Activated naive CD4-positive, alpha-beta T cell treated with anti-CD3 and anti-CD28 coated beads, Interleukin-2, amount 50 U/mL, for 24 hours (primary cell): ENCODE measurements around the gene SMO.
"Not testable (repeated sequence)": the region's sequence is repeated elsewhere in the genome, so short reads cannot be mapped to it uniquely, and the experiment has no call there.

Source experiments
- H3K27ac Mint-ChIP-seq: one replicate; pipeline ENCODE4 v1.8.0; 2021; ENCODE audit warnings: mild to moderate bottlenecking, mixed read lengths
- H3K27me3 Mint-ChIP-seq: one replicate; pipeline ENCODE4 v1.8.0; 2021; ENCODE audit warnings: mixed read lengths
- H3K36me3 Mint-ChIP-seq: one replicate; pipeline ENCODE4 v1.8.0; 2021; ENCODE audit warnings: mixed read lengths
- H3K4me1 Mint-ChIP-seq: one replicate; pipeline ENCODE4 v1.8.0; 2021; ENCODE audit warnings: mixed read lengths
- H3K4me3 Mint-ChIP-seq: one replicate; pipeline ENCODE4 v1.8.0; 2021; ENCODE audit warnings: mild to moderate bottlenecking, mixed read lengths
- H3K9me3 Mint-ChIP-seq: one replicate; pipeline ENCODE4 v1.8.0; 2021; ENCODE audit warnings: mixed read lengths

The SMO gene

DNA sequence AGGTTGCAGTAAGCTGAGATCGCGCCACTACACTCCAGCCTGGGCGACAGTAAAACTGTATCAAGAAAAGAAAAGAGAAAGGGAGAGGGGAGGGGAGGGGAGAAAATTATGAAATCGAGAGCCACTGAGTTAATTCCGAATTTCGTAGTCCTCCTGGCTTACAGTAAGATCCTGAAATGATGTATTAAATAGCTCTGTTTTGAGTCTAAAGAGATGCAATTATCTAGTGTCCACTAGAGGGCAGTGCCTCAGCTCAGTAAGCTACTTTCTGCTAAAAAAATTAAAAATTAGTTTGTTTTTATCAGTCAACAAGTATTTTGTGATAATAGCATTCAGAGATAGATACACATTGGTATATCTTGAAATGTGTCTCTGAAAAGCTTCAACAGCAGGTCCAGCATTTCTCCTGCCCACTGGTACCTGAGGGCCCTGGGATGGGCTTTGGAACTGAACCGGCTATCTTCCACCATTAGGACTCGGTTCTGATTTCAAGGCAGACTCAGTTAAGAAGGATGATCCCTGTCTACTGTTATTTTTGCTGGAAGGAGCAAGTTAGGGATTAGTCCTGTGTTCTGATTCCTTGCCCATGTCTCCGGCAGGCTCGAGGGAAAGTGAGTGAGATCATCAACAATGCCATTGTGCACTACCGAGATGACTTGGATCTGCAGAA is 24.4 kb upstream of the SMO start:
- Mint-ChIP-seq H3K4me1 (peaks cover 5% of the 10 kb centered on the region), H3K9me3 (no peaks in the 10 kb centered on the region), H3K27ac (no peak overlapping the region), H3K27me3 (no peaks in the 10 kb centered on the region), H3K36me3 (peaks cover 3% of the 10 kb centered on the region), H3K4me3 (no peak overlapping the region)

DNA sequence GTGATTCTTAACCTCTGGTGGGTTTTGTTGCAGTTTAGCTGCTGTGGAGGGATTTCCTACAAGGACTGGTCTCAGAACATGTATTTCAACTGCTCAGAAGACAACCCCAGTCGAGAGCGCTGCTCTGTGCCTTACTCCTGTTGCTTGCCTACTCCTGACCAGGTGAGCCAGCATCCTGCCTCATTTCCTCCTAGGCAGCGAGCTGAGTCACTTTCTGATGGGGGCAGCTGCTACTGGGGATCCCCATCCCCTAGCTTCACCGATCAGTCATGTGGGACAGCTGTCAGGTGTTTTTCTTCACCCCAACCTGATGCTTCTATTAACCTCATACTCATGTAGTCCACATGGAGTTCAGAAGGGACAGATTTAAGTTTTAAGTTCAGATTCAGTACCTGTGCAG is 21.7 kb upstream of the SMO start:
- Mint-ChIP-seq H3K9me3 (no peaks in the 10 kb centered on the region), H3K27ac (no peak overlapping the region), H3K4me3 (no peak overlapping the region), H3K4me1 (peaks cover 16% of the 10 kb centered on the region), H3K36me3 (peaks cover 3% of the 10 kb centered on the region), H3K27me3 (no peaks in the 10 kb centered on the region)

DNA sequence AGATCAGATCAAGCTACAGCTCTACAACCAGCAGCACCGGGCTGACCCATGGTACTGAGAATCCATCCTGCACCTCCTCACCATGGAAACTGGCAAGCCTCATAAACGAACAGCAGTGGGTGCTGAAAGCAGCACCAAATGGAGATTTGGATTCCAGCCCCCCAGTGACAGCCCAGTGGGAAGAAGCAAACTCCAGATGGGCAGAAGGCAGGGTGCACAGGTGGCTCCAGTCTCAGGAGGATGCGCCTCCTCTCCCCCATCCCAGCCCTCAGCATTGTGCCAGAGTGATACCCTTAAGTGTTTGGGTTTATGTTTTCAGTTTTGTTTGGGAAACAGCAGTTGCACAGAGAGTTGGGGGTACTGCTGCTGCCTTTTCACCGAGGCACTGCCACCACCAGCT is 20.6 kb upstream of the SMO start:
- peak overlapping the region; percentile 34 for H3K4me3 Mint-ChIP-seq
- no peaks in the 10 kb centered on the region for H3K27me3 Mint-ChIP-seq
- H3K4me1 Mint-ChIP-seq = peaks cover 16% of the 10 kb centered on the region
- no peaks in the 10 kb centered on the region for H3K9me3 Mint-ChIP-seq
- peaks cover 3% of the 10 kb centered on the region for H3K36me3 Mint-ChIP-seq
- H3K27ac Mint-ChIP-seq = no peak overlapping the region

DNA sequence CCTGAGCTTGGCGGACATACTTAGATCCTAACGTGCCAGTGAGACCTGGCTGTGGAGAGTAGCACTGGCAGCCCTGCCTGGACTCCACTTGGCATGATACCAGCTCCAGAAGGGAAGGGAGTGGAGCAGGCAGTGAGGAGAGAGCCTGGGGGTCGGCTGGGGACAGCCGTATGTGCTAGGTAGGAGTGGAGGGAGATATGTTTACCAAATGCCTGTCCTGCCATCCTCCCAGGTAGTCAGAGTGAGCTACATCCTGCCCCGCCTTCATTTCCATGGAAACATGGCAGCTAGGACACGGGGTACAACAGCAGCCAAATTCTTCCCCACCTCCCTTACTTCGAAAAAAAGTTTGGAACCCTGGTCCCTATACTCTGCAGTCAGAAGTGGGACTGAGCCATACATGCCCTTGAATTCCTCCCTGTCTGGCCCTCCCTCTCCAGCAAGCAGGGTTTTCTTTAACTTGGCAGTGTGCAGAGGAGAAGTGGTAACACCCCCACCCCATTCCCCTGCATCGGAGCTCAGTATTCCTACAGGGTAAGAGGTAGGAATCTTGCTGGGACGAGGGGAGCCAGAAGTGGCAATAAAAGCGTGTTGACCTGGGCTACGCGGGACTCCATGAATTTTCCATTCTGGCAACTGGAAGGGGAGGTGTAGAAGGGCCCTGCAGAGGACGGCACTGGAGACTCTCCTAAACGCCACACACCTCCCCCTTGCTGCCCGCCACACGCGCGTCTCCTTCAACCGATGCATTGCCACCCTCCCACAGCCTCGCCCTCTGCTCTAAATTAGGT is 20.0 kb upstream of the SMO start:
- H3K4me1 Mint-ChIP-seq = peaks cover 16% of the 10 kb centered on the region

DNA sequence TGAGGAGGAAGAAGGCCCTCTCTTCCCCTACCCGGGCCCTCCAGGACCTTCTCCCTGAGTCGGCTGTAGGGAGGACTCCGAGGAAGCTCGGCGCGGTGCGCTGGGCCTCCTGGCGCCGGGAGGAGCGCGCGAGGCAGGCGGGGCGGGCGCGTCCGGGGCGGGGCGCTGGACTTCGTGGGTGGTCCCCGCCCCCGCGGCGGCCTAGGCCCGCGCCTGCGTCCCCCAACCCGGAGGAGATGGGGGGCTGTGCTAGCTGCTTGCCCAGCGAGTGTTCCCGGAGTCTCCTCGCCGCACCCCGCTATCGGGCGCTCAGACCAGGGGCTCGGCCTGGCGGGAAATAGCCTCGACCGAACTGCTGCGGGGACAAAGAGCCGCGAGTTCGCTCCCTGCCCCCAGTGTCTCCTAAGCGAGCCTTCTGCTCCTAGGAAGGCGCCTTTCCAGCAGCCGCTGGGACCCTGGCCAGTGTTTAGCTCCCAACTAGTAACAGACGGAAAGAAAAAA is 19.2 kb upstream of the SMO start:
- Mint-ChIP-seq H3K36me3 (peaks cover 3% of the 10 kb centered on the region), H3K9me3 (no peaks in the 10 kb centered on the region), H3K4me1 (peaks cover 16% of the 10 kb centered on the region), H3K4me3 (peak overlapping the region; percentile 80), H3K27me3 (no peaks in the 10 kb centered on the region), H3K27ac (no peak overlapping the region)

More for the DNA sequence above, 20.0 kb upstream of the SMO start:
- Mint-ChIP-seq H3K27me3 (no peaks in the 10 kb centered on the region), H3K27ac (no peak overlapping the region), H3K4me3 (peak overlapping the region; percentile 80), H3K36me3 (peaks cover 3% of the 10 kb centered on the region), H3K9me3 (no peaks in the 10 kb centered on the region)

DNA sequence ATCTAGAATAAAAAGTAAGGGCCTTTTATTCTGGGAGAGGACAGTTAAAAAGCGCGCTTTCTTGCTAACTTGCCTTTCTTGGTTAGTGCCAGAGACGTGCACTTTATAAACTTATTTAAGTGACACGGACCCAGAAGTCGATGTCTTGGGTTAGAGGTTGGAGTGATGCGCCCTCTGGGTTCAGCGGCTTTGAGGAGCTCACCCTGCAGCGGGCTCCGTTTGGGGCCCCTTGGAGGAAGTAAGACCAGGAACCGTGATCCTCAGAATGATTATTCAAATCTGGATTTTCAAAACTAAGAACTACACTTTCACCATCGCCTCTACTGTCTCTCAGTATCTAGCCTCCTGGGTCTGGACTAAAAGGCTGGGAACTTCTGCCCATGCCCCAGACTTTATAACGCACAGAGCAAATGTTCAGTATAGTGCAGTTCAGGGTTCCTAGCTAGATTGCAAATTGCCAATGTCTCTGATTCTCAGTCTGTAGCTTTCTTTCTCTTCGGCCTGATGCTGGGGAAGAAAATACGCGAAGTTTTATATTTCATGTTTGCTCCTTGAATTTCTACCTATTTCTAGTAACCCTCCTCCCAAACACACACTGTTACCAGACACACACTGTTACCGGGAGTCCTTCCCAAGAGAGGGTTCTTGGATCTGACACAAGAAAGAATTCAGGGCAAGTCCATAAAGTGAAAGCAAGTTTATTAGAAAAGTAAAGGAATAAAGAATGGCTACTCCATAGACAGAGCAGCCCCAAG is 18.6 kb upstream of the SMO start:
- peaks cover 16% of the 10 kb centered on the region for H3K4me1 Mint-ChIP-seq
- H3K27ac Mint-ChIP-seq = no peak overlapping the region
- peaks cover 3% of the 10 kb centered on the region for H3K36me3 Mint-ChIP-seq
- peak overlapping the region; percentile 80 for H3K4me3 Mint-ChIP-seq
- no peaks in the 10 kb centered on the region for H3K9me3 Mint-ChIP-seq
- no peaks in the 10 kb centered on the region for H3K27me3 Mint-ChIP-seq

DNA sequence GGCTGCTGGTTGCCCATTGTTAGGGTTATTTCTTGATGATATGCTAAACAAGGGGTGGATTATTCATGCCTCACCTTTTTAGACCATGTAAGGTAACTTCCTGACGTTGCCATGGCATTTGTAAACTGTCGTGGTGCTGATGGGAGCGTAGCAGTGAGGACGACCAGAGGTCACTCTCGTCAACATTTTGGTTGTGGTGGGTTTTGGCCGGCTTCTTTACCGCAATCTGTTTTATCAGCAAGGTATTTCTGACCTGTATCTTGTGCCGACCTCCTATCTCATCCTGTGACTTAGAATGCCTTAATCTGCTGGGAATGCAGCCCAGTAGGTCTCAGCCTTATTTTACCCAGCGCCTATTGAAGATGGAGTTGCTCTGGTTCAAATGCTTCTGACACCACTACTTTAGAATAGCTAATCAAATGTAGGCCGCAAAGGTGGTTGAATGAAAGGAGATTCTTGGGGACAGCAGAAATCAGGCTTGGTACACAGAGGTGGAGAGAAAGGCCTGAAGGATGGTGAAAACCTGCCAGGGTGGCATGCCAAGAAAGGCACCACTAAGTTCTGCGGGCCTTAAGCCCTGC is 17.9 kb upstream of the SMO start:
- no peaks in the 10 kb centered on the region for H3K36me3 Mint-ChIP-seq
- peaks cover 16% of the 10 kb centered on the region for H3K4me1 Mint-ChIP-seq
- H3K27me3 Mint-ChIP-seq = no peaks in the 10 kb centered on the region
- H3K9me3 Mint-ChIP-seq = no peaks in the 10 kb centered on the region
- H3K4me3 Mint-ChIP-seq = no peak overlapping the region
- H3K27ac Mint-ChIP-seq = no peak overlapping the region

DNA sequence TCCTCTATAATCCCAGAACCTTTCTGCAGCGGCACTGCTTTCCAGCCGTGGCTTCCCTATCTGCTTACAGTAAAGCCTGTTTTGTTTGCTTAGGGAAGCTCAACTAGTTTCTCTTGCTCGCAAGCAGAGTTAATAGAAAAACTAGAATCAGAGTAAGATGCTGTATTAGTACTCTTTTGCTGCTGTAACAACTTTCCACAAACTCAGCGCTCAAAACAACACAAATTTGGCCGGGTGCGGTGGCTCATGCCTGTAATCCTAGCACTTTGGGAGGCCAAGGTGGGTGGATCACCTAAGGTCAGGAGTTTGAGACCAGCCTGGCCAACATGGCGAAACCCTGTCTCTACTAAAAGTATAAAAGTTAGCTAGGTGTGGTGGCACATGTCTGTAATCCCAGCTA is 14.6 kb upstream of the SMO start:
- not testable (repeated sequence) for H3K9me3 Mint-ChIP-seq, H3K27me3 Mint-ChIP-seq, H3K27ac Mint-ChIP-seq, H3K4me3 Mint-ChIP-seq, H3K36me3 Mint-ChIP-seq
- H3K4me1 Mint-ChIP-seq = peaks cover 12% of the 10 kb centered on the region

DNA sequence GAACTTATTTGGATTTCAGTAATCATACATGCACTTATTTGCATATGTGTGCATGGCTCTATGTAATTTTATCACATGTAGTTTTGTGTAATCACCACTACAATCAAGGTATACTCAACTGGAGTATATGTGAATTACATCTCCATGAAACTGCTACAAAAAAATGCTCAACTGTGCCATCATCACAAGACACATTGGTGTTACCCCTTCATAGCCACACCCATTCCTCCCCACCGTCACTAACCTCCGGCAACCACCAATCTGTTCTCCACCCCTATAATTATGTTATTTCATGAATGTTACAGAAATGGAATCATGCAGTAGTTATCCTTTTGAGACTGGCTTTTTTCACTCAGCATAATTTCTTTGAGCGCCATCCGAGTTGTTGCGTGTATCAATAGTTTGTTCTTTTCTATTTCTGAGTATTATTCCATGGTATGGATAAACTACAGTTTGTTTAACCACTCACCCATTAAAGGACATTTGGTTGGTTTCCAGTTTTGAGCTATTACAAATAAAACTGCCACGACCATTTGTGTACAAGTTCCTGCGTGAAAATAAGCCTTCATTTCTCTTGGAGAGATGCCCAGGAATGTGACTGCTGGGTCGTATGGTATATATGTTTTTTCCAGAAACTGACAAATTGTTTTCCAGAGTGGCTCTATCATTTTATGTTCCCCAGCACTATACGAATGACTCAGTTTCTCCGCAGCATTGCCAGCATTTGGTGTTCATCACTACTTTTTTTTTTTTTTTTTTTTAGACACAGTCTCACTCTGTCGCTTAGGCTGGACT is 11.3 kb upstream of the SMO start:
- peaks cover 4% of the 10 kb centered on the region for H3K27me3 Mint-ChIP-seq
- no peaks in the 10 kb centered on the region for H3K9me3 Mint-ChIP-seq
- no peak overlapping the region for H3K4me3 Mint-ChIP-seq
- H3K4me1 Mint-ChIP-seq = no peaks in the 10 kb centered on the region
- H3K36me3 Mint-ChIP-seq = no peaks in the 10 kb centered on the region
- H3K27ac Mint-ChIP-seq = no peak overlapping the region

DNA sequence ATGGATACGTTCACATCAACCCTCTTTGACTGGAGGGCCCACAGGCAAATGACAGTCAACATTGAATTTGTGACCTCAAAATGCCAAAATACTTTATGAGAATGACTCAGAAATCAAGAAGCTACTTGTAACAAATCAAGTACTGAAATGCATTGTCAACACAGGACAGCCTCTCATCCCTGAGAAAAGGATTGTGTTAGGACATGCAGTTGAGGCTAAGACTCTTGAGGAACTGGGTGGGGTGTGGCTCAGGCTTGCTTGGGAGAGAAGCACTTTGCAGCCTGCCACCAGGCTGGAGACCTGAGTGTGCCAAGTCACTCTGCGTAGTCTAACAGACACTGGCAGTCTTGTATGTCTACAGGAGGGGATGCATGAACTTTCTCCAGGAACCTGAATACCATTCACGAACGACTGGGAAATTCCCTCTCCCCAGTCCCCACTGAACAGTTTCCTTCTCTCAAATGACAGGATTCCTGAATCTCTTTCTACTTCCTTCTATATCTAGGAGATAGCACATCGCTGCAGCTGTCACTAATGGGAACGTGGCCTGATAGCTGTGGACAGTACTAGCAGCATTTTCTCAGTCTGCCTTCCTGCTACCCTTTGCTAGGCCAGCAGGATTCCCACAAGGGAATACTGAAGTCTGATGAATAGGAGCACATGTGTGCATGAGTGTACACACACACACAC is 3.3 kb upstream of the SMO start:
- H3K4me1 Mint-ChIP-seq = peaks cover 11% of the 10 kb centered on the region
- no peaks in the 10 kb centered on the region for H3K36me3 Mint-ChIP-seq
- no peak overlapping the region for H3K4me3 Mint-ChIP-seq
- H3K27me3 Mint-ChIP-seq = peaks cover 18% of the 10 kb centered on the region
- H3K27ac Mint-ChIP-seq = no peak overlapping the region
- H3K9me3 Mint-ChIP-seq = no peaks in the 10 kb centered on the region

DNA sequence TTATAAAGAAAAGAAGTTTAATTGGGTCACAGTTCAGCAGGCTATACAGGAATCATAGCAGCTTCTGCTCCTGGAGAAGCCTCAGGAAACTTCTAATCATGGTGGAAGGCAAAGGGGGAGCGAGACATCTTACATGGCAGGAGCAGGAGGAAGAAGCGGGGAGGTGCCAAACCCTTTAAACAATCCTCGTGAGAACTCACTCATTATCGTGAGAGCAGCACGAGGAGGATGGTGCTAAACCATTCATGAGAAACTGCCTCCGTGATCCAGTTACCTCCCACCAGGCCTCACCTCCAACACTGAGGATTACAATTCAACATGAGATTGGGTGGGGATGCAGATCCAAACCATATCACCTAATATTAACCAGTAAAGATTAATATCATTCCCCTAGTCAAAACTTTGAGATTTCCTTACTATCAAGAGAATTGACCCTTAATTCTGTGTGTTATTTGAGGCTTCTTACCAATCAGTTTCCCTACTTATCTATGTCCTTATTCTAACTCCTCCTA is 1.6 kb upstream of the SMO start:
- Mint-ChIP-seq H3K36me3 (no peaks in the 10 kb centered on the region), H3K4me1 (peaks cover 11% of the 10 kb centered on the region), H3K27me3 (peaks cover 29% of the 10 kb centered on the region), H3K9me3 (no peaks in the 10 kb centered on the region), H3K27ac (no peak overlapping the region), H3K4me3 (no peak overlapping the region)

DNA sequence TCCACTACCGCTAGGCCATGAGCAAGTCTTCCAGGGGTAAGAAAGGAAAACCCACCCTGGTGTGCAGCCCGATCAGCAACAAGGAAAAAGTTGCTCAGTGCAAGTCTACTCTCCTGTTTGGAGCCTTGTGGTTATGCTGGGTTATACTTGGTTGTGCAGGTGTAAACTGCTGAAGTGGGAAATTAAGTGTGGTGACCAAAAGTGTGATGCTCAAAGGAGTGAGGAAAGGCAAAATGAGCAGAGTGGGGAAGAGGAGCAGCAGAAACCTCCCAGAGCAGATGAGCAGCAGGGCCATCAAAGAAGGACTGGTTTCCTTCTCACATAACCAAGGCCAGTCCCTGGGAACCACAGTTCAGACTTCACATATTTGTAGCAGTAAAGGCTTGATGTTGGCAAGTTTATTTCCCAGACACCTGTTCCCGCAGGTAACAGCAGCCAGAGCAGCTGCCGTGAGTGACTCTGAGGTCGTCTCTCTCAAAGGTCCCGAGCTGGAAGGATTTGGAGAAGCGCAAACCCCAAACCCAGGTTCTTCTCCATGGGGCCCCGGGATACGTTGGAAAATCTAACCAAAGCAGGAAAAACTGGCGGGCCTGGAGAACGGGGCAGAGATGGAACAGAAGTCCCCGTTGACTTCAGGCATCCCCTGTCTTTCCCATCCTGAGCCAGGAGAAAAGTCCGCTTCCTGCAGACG is 607 bp upstream of the SMO start:
- Mint-ChIP-seq H3K27me3 (peaks cover 39% of the 10 kb centered on the region), H3K27ac (no peak overlapping the region), H3K9me3 (no peaks in the 10 kb centered on the region), H3K4me1 (peaks cover 11% of the 10 kb centered on the region), H3K4me3 (peak overlapping the region; percentile 66), H3K36me3 (no peaks in the 10 kb centered on the region)

DNA sequence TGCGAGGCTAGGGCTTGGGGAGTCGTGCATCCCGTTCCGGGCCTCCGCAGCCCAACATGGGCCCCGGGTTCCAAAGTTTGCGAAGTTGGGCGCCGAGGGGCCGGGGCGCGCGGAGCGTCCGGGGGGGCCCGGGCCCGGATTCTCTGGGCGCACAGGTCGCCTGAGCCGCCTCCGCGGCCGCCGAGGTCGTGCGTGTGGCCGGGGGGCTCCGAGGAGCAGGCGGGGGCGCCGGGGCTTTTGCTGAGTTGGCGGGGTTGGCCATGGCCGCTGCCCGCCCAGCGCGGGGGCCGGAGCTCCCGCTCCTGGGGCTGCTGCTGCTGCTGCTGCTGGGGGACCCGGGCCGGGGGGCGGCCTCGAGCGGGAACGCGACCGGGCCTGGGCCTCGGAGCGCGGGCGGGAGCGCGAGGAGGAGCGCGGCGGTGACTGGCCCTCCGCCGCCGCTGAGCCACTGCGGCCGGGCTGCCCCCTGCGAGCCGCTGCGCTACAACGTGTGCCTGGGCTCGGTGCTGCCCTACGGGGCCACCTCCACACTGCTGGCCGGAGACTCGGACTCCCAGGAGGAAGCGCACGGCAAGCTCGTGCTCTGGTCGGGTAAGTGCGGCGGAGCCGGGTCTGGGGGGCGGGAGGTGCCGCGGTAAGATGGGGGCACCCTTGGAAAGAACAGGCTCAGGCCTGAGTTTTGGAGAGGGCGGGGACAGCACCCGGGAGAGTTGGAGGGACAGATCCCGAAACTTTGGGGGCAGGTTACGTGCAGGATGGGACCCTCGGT is 643 bp downstream of the SMO start:
- H3K27ac Mint-ChIP-seq = no peak overlapping the region
- H3K4me3 Mint-ChIP-seq = peak overlapping the region; percentile 74
- peaks cover 42% of the 10 kb centered on the region for H3K27me3 Mint-ChIP-seq
- H3K36me3 Mint-ChIP-seq = no peaks in the 10 kb centered on the region
- H3K4me1 Mint-ChIP-seq = peaks cover 11% of the 10 kb centered on the region
- H3K9me3 Mint-ChIP-seq = no peaks in the 10 kb centered on the region
